ENCODE data around the gene ZC3H15.
"Not testable (repeated sequence)": the region's sequence is repeated elsewhere in the genome, so short reads cannot be mapped to it uniquely, and the experiment has no call there.

The ZC3H15 gene

DNA sequence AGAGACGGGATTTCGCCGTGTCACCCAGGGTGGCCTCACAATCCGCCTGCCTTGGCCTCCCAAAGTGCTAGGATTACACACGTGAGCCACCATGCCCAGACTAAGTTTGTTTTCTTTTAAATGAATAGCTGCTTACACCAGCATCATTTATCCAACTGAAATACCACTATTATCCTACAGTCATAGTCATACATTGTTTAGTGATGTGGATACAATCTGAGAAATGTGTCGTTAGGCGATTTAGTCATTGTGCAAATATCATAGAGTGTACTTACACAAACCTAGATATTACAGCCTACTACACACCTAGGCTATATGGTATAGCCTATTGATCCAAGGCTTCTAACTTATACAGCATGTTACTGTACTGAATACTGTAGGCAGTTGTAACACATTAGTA lies 10.3 kb downstream of the ZC3H15 start:
- no peak for DNase-seq

DNA sequence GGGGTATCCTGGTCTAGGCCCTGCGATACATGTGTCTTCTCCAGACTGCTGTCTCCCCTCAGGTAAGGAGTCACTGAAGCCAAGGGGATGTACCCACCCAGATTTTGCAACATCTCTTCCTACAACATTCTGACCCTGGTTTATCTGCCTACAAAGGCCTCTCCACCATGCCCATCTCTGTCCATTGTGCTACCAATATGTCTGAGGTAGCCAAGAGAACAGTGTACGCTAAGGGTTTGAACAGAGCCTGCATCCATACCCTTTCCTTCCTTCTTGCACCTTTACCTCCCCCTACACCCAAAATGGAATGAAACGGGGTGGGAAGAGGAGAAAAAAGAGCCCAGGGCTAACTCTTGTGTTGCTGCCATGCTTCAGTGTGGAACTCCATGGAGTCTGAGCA lies 11.9 kb downstream of the ZC3H15 start:
- DNase-seq: no peak

DNA sequence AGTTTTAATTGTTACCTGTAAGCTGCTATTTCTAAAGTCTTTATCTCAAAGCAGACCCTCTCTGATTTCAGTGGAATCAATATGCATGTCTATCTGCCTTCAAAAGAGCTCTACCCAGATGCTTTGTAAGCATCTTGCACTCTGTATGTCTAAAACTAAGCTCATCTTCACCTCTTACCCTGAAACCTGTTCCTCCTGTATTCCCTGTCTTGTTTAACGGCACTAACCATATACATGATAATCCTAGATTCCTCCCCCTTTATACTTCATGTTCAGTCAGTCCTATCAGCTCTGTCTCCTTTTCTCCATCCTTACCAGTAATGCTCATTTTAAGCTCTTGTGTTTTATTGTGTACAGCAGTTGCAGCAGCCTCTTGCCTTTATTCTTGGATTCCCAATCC lies 12.8 kb downstream of the ZC3H15 start:
- no peak for DNase-seq

DNA sequence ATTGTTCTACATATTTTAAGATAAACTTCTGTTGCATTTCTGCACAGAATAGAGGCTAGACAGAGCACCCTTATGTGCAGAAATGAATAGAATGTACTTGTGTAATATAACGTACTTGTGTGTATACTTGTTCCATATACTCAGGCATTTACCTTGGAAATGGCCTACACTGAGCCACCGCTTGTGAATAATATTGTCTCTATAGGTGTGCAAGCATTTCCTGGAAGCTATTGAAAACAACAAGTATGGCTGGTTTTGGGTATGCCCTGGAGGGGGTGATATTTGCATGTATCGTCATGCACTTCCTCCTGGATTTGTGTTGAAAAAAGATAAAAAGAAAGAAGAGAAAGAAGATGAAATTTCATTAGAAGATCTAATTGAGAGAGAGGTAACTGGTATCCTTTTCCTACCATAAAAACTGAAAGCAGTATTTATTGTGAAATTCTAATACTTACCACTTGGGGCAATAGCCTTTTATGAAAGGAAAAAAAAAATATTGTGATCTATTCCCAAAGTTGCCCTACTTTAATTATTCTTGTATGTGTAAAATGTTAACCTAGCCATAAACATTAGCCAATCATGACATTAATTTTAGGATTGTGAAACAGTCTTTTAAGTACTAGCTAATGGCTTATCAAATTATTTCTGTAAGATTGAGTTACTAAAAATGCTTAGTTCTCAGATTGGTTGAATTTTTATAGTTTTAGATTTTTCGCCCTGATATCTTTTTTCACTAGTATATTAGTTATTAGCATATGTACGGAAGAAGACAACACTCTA lies 18.0 kb downstream of the ZC3H15 start:
- DNase-seq: no peak

DNA sequence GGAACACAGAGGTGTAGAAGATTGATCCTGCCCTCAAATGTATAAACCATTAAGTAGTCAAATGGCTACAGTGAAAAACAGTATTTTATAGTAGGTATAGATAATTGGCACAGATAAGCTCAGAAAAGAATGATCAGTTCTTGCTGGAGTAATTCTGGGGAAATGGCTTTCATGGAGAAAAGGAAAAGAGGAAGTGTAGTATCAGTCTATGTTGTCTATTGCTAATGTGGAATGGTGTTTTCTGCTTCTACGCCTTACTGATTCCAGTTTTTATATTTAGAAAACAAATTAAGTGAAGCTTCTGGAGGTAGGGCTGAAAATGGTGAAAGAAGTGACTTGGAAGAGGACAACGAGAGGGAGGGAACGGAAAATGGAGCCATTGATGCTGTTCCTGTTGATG lies 22.2 kb downstream of the ZC3H15 start:
- DNase-seq: no peak

DNA sequence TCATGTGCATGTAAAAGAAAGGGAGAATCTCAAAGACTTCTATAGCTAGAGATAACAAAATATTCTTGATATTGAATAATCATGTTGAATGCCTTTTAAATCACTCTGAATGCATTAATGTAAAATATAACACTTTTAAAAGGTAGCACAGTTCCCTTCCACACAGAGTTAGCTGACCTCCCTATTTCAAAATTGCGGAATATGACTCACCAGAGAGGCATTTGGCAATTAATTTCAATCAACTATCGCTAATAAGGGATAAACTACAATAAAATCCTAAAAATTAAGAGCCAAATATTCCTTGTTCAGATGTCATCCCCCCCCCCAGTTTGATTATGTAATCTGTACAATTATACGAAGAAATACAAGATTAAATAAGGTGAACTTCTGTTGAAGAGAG lies 29.3 kb downstream of the ZC3H15 start:
- no peak for DNase-seq

DNA sequence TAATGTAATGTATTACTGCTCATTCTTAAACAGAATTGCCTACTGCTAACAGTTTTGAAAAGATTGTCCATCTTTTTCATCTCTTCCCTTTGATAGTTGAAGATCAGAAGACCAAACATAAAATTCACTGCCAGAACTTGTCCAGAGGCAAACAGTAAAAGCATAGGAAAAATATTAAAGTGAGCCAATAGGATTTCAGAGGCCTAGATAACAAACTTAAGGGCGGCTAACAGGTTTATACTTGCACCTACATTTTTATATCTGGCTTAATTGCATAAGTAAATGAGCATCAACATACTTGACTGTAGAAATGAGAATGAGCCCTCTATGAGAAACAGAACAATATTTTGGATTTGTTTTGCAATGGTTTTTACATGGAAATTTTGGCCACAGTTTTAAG lies 30.3 kb downstream of the ZC3H15 start:
- no peak for DNase-seq

DNA sequence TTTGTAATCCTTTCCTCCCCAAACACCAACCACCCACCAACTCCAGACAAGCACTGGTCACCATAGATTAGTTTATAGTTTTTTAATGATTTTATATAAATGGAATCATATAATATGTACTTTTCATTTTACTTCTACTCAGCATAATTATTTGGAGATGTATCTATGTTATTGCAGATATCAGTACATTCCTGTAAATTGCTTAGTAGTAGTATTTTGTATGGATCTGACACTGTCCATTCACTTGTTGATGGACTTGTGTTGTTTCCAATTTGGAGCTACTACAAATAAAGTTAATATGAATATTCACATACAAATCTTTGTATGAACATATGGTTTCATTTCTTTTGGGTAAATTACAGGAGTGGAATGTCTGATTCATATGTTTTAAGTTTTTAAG lies 31.0 kb downstream of the ZC3H15 start:
- DNase-seq: no peak

DNA sequence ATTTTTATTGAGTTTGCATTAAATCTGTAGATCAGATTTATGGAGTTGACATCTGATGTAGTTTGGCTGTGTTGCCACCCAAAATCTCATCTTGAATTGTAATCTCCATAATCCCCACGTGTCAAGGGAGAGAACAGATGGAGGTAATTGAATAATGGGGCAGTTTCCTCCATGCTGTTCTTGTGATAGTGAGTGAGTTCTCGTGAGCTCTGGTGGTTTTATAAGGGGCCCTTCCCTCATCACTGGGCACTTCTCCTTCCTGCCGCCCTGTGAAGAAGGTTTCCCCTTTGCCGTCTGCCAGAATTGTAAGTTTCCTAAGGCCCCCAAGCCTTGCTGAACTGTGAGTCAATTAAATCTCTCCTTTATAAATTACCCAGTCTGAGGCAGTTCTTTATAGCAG lies 32.2 kb downstream of the ZC3H15 start:
- no peak for DNase-seq

DNA sequence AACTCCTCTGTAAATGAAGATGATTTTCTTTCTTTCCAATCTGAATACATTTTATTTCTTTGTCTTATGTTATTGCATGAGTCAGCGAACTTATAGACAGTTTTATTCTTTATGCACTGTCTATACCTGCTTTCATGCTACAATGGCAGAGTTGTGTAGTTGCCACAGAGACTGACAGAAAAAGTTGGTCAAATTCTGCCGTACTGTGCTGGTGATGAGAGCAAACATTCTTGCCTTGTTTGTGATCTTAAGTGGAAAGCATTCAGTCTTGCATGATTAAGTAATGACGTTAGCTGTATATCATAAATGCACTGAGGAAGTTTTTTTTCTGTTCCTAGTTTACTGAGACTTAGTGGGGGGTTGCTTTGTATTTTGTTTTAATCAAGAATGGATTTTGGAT lies 32.9 kb downstream of the ZC3H15 start:
- DNase-seq: no peak

DNA sequence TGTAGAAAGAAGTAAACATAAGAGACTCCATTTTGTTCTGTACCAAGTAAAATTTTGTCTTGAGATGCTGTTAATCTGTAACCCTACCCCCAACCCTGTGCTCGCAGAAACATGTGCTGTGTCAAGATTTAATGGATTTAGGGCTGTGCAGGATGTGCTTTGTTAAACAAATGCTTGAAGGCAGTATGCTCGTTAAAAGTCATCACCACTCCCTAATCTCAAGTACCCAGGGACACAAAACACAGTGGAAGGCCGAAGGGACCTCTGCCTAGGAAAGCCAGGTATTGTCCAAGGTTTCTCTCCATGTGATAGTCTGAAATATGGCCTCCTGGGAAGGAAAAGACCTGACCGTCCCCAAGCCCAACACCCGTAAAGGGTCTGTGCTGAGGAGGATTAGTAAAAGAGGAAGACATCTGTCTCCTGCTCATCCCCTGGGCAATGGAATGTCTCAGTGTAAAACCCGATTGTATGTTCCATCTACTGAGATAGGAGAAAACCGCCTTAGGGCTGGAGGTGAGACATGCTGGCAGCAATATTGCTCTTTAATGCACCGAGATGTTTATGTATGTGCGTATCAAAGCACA lies 35.6 kb downstream of the ZC3H15 start:
- DNase-seq: not testable (repeated sequence)

DNA sequence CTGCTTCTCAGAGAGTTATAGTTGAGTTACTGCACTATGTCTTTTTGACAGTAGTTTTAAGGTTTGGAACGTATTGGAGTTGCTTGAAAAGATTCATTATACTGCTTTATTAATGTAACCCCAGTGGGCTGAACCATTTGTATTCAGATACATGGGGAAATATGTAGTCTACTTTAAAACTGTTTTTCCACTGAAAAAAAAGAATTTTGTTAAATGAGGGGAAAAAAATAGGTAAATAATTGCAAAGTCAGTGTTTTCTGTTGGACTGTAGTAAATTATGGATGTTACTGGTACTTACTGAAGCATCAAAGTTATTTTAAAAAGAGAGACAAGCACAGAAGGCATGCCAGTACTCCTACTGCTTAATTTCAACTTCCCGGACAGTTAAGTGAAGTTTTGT lies 36.4 kb downstream of the ZC3H15 start:
- no peak for DNase-seq

DNA sequence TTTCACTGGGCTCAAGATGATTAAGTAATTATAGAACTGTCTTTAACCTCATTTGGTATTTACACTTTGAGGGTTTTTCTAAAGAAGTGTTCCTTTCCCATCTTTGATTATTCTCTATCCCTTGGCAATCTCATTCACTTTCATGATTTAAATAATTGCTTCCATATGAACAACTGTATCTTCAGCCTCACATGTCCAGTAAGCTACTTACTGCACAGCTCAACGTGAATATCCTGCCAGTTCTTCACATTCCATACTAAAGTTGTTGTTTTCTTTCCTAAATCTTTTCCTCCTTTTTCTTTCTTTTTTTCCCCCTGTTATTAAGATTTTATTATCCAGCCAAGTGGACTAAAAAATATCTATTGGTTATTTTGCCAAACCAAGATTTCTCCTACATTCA lies 37.7 kb downstream of the ZC3H15 start:
- no peak for DNase-seq

DNA sequence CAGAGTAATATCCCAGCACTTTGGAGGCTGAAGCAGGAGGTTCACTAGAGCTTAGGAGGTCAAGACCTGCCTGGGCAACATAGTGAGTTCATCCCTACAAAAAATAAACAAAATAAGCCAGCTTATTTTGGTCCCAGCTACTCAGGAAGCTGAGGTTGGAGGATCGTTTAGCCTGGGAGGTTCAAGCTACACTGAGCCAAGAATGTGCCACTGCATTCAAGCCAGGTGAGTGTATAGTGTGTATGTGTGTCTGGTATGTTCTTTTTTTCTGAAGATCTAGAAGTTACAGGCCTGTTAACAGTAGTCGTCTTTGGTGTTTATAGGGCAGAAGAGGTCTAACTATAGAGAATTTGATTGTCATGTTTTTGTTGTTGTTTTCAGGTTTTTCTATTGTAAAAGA lies 40.2 kb downstream of the ZC3H15 start:
- no peak for DNase-seq

DNA sequence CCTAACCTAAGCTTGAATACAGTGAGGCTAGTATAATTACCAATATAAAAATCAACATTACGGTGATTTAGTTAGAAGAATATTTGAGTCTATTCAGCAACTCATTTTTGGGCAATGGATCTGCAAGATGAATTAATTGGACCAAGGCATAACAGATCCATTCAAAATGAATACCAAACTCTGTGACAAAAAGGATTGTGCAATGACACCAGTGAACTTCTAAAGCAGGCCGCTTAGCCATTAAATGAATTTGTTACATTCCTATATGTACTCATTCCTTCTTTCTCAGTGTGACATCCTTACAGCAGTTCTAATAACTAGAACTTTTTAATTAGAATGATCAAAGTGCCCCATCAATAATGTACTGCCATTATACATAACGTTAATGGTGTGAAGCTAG lies 44.3 kb downstream of the ZC3H15 start:
- no peak for DNase-seq

DNA sequence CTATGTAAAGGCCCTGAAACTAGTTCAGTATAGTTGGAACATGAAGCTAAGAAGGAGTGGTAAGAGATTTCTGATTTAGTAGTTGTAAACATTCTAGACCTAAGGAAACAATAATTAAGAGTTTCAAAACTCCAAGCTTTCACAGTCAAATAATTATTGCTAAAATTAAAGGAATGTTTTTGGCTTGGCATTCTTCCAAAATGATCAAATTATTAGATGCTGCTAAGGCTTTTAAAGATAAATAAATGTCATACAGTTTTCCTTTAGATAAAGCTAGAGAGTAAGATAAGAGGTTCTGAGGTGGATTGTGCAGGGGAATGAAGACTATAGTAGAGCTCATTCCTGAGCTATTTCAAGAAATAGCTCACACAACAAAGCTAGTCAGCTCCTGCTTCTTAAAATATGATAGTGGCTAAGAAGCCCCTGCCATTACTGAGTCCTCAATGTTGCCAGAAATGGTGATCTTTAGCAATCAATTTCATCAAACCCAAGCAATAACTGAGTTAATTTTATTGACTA lies 45.3 kb downstream of the ZC3H15 start:
- DNase-seq: no peak

DNA sequence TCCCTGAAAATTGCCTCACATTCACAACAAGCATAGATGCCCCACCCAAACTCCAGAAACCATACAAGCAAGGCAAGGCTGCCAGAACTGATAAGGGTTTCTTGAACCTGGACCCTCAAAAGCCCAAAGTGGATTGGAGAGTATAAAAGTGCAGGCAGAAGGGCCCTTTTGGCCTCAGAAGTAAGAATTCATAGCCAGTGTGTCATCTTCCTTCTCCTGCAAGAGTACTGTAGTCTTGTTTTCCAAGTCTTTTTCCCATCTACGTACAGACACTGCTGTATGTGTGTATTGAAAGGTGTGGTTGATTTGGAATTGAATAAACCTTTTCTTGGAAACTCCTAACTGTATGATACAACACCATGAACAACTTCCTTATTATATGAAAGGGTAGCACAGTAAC lies 46.8 kb downstream of the ZC3H15 start:
- no peak for DNase-seq

DNA sequence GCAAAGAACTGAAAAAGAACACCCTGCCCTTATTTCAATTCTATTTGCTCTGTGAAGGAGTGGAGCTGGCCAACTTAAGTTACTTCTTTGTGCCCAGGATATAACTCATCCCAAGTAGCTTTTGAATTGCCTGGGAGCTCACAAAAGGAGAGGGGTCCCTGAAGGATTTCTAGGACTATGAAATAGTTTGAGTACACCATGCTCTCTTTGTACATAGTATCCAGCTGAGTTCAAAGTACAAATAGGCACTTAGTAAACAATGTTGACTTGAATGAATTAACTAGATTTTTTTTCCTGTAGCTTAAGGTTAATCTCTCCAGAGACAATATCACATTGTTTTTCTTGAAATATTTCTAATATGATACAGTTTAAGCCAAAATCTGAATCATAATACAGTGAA lies 47.7 kb downstream of the ZC3H15 start:
- no peak for DNase-seq

DNA sequence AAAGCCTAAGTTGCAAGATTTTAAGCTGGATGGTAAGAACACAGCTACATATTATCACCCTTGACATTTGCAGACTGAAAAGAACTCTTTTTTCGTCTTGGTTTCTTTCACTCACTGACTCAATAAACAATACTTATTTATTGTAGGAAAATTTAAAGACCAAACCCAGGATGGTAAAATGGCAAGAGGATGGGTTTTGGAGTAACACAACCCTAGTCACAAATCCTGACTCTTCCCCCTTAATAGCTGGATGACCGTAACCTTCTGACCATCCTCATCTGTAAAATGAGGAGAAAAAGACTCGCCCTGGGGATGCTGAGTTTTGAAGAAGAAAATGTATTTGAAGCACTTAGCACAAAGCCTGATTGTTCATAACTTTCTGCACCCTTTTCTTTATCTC lies 48.3 kb downstream of the ZC3H15 start:
- no peak for DNase-seq

DNA sequence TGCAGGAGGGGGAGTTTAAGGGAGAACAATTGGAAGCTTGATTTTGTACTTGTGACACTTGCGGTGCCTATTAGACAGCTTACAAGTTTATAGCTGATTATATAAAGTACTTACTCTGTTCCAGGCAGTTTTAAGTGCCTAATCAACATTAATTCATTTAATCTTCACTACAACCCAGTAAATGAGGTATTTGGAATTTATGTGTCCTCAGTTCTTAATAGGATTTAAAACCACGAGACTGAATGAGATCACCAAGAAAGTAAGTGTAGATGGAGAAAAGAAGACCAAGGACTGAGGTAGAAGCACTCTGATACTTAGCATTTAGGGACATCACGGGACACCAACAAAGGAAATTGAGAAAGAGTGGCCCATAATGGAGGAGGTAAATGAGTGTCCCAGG lies 49.8 kb downstream of the ZC3H15 start:
- DNase-seq: no peak

DNA sequence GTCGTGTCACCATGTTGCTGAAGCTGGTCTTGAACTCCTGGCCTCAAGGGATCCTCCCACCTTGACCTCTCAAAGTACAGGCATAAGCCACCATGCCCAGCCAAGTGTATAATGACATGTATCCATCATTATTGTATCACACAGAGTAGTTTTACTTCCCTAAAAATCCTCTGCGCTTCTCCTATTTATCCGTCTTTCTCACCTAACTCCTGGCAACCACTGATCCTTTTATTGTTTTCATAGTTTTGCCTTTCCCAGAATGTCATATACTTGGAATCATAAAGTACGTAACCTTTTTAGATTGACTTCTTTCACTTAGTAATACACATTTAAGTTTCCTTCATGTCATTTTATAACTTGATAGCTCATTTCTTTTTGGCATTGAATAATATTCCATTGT lies 51.0 kb downstream of the ZC3H15 start:
- DNase-seq: no peak

DNA sequence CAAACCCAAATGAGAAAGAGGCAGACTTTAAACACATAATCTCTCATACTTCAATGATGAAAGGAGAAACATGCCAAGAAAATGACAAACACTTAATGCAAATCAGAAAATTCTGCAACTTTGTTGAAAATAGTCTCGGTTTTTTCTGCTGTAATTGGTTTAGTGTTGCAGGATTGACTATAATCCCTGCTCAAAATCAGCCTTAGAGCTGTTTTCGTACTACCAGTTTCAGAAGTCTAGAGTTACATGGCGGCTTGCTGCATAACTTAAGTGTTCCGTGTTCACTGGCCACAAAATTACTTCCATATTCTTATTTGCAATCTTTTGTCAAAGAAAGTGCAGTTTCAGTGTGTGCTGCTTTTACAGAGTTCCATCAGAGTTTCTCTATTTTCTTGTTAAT lies 54.9 kb downstream of the ZC3H15 start:
- DNase-seq: no peak

DNA sequence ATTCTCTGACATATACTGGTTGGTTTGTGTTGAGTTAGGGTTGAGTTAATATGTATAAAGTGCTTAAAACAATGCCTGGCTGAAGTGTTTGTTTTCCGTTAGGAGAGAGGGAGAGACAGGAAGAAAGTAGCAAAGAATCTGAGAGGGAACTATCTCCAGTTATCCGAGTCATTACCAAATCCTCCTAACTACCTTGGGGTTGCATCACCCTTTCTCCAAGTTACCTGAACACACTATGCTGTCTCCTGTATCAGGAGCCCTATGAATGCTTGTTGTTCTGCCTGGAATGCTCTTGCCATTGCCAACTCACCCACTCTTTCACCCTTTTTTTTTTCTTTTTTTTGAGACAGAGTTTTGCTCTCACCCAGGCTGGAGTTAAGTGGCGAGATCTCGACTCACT lies 55.9 kb downstream of the ZC3H15 start:
- no peak for DNase-seq

DNA sequence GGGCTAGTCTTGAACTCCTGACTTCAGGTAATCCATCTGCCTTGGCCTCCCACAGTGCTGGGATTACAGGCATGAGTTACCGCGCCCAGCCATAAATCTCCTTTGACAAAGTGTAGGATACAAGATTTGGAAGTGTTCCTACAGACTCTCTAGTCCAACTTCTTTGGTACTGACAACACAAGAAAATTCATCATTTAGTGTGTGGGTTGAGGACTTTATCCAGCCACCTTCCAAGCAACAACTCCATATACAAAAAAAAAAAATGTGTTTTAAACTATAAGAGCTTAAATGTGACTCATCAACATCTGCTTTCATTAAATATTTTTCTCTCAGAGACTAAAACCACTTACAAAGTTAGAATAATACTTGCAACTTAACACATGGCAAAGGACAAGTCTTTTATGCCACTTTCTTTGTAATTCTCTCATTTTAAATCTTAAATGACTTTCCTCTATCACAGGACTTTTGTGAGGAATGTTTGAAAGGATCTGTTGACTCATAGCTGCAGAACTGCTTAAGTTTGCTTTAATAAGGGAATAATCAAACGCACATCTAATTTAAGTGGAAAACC lies 57.6 kb downstream of the ZC3H15 start:
- DNase-seq: no peak

DNA sequence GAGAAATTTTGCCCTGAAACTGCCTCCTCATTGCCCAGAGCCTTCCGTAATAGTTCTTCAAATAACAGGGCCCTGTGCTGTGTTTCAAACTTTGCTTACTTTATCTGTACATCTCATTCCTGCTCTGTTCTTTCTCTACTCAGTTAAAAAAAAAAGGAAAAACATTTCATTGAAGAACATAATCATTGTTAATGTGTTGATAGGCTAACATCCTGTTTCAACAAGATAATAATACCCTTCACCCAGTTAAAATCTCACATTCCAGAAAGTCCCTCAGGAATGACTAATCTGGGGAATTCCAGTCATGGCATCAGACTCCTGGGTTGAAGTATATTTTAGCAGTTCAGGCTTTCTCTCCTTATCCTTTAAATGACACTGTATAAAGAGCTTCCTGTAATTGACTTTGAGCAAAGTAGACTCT lies 58.2 kb downstream of the ZC3H15 start:
- DNase-seq: no peak
